ENCODE measurements around the gene AP1G1.

DNA sequence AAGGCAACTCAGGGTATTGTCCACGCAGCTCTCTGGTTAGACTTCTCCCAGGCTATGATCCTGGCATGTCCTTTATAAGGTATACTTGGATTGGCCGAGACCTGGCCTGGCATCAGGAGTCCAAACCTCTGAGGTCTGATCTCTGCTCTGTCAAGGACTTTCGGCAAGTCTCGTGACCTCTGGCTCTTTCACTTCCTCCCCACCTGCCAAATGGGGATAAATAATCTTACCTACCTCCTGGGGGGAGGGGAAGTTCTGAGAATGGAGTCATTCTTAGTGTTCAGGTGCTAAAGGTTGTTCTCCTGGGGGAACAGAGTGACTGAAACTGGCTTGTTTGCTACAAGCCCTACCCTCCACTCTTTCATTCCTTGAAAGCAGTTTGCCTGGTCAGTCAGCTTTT lies 44.8 kb upstream of the AP1G1 start:
- TF ChIP-seq JUN (IDR thresholded peaks at IDR 0.05; ENCODE audit: low read depth, low read length) (no peak), CREB1 (IDR thresholded peaks at IDR 0.05) (no peak), BACH1 (IDR thresholded peaks at IDR 0.05; ENCODE audit: low read length) (no peak), FOSL1 (IDR thresholded peaks at IDR 0.05; ENCODE audit: insufficient read depth, low read depth, low read length) (no peak), MAX (IDR thresholded peaks at IDR 0.05) (no peak), POLR2AphosphoS5 (IDR thresholded peaks at IDR 0.05; ENCODE audit: low read depth, low read length) (no peak), TAF1 (IDR thresholded peaks at IDR 0.05; ENCODE audit: low read depth, low read length) (no peak), GABPA (IDR thresholded peaks at IDR 0.05; ENCODE audit: borderline replicate concordance, insufficient read depth, low read length) (no peak), CHD2 (IDR thresholded peaks at IDR 0.05; ENCODE audit: low read length) (no peak), GTF2F1 (IDR thresholded peaks at IDR 0.05; ENCODE audit: borderline replicate concordance, low read depth, low read length) (no peak), CHD1 (IDR thresholded peaks at IDR 0.05; ENCODE audit: low read depth, low read length) (no peak), USF2 (IDR thresholded peaks at IDR 0.05; ENCODE audit: low read length) (no peak)
- TF ChIP-seq, protein P1, sequence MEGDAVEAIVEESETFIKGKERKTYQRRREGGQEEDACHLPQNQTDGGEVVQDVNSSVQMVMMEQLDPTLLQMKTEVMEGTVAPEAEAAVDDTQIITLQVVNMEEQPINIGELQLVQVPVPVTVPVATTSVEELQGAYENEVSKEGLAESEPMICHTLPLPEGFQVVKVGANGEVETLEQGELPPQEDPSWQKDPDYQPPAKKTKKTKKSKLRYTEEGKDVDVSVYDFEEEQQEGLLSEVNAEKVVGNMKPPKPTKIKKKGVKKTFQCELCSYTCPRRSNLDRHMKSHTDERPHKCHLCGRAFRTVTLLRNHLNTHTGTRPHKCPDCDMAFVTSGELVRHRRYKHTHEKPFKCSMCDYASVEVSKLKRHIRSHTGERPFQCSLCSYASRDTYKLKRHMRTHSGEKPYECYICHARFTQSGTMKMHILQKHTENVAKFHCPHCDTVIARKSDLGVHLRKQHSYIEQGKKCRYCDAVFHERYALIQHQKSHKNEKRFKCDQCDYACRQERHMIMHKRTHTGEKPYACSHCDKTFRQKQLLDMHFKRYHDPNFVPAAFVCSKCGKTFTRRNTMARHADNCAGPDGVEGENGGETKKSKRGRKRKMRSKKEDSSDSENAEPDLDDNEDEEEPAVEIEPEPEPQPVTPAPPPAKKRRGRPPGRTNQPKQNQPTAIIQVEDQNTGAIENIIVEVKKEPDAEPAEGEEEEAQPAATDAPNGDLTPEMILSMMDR (IDR thresholded peaks at IDR 0.05; ENCODE audit: control extremely low read depth in 1 of 3, insufficient read depth in 1 of 3, low read depth in 1 of 3, low read length in 3 of 3), result no peak
